Measurements from ENCODE around the gene ATP7B. TPM values are rescaled to one million over a fixed set of nuclear protein-coding genes. Genes with fewer than 3 reads are reported as not detected.

Gene ATP7B
- total and polyA plus RNA-seq, 2 experiments from 2014 or later = 2.2 to 12.8 TPM

DNA sequence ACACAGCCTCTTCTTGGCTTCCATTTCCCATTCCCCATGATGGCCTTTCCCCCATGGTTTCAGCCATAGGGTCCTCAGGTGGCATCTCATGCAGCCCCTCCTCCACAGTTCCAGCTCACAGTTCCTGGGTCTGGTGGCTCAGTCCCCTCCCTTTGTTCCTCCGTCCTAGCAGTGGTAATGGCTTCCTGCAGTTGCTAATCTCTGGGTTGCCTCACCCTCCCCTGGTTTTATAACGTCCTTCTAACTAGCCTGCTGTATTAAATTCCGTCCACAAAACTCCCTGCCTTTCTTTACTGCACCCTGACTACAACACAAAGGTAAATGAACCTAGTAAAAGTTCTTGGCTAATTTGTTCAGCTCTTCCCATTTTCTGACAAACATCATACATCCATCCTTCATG, 118.6 kb downstream of the ATP7B start (continued):
- TF ChIP-seq, protein P1, sequence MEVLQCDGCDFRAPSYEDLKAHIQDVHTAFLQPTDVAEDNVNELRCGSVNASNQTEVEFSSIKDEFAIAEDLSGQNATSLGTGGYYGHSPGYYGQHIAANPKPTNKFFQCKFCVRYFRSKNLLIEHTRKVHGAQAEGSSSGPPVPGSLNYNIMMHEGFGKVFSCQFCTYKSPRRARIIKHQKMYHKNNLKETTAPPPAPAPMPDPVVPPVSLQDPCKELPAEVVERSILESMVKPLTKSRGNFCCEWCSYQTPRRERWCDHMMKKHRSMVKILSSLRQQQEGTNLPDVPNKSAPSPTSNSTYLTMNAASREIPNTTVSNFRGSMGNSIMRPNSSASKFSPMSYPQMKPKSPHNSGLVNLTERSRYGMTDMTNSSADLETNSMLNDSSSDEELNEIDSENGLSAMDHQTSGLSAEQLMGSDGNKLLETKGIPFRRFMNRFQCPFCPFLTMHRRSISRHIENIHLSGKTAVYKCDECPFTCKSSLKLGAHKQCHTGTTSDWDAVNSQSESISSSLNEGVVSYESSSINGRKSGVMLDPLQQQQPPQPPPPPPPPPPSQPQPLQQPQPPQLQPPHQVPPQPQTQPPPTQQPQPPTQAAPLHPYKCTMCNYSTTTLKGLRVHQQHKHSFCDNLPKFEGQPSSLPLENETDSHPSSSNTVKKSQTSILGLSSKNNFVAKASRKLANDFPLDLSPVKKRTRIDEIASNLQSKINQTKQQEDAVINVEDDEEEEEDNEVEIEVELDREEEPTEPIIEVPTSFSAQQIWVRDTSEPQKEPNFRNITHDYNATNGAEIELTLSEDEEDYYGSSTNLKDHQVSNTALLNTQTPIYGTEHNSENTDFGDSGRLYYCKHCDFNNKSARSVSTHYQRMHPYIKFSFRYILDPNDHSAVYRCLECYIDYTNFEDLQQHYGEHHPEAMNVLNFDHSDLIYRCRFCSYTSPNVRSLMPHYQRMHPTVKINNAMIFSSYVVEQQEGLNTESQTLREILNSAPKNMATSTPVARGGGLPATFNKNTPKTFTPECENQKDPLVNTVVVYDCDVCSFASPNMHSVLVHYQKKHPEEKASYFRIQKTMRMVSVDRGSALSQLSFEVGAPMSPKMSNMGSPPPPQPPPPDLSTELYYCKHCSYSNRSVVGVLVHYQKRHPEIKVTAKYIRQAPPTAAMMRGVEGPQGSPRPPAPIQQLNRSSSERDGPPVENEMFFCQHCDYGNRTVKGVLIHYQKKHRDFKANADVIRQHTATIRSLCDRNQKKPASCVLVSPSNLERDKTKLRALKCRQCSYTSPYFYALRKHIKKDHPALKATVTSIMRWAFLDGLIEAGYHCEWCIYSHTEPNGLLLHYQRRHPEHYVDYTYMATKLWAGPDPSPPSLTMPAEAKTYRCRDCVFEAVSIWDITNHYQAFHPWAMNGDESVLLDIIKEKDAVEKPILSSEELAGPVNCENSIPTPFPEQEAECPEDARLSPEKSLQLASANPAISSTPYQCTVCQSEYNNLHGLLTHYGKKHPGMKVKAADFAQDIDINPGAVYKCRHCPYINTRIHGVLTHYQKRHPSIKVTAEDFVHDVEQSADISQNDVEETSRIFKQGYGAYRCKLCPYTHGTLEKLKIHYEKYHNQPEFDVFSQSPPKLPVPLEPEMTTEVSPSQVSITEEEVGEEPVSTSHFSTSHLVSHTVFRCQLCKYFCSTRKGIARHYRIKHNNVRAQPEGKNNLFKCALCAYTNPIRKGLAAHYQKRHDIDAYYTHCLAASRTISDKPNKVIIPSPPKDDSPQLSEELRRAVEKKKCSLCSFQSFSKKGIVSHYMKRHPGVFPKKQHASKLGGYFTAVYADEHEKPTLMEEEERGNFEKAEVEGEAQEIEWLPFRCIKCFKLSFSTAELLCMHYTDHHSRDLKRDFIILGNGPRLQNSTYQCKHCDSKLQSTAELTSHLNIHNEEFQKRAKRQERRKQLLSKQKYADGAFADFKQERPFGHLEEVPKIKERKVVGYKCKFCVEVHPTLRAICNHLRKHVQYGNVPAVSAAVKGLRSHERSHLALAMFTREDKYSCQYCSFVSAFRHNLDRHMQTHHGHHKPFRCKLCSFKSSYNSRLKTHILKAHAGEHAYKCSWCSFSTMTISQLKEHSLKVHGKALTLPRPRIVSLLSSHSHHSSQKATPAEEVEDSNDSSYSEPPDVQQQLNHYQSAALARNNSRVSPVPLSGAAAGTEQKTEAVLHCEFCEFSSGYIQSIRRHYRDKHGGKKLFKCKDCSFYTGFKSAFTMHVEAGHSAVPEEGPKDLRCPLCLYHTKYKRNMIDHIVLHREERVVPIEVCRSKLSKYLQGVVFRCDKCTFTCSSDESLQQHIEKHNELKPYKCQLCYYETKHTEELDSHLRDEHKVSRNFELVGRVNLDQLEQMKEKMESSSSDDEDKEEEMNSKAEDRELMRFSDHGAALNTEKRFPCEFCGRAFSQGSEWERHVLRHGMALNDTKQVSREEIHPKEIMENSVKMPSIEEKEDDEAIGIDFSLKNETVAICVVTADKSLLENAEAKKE (CRISPR knock-in tag; IDR thresholded peaks at IDR 0.05) = no peak
- TF ChIP-seq CREB1 (CRISPR knock-in tag; IDR thresholded peaks at IDR 0.05; ENCODE audit: low read depth) (no peak), ZNF114 (CRISPR knock-in tag; IDR thresholded peaks at IDR 0.05) (no peak), JUNB (IDR thresholded peaks at IDR 0.05; ENCODE audit: unreplicated experiment) (no peak), ZNF331 (CRISPR knock-in tag; IDR thresholded peaks at IDR 0.05; ENCODE audit: low read depth) (no peak)
- TF ChIP-seq, protein P2, sequence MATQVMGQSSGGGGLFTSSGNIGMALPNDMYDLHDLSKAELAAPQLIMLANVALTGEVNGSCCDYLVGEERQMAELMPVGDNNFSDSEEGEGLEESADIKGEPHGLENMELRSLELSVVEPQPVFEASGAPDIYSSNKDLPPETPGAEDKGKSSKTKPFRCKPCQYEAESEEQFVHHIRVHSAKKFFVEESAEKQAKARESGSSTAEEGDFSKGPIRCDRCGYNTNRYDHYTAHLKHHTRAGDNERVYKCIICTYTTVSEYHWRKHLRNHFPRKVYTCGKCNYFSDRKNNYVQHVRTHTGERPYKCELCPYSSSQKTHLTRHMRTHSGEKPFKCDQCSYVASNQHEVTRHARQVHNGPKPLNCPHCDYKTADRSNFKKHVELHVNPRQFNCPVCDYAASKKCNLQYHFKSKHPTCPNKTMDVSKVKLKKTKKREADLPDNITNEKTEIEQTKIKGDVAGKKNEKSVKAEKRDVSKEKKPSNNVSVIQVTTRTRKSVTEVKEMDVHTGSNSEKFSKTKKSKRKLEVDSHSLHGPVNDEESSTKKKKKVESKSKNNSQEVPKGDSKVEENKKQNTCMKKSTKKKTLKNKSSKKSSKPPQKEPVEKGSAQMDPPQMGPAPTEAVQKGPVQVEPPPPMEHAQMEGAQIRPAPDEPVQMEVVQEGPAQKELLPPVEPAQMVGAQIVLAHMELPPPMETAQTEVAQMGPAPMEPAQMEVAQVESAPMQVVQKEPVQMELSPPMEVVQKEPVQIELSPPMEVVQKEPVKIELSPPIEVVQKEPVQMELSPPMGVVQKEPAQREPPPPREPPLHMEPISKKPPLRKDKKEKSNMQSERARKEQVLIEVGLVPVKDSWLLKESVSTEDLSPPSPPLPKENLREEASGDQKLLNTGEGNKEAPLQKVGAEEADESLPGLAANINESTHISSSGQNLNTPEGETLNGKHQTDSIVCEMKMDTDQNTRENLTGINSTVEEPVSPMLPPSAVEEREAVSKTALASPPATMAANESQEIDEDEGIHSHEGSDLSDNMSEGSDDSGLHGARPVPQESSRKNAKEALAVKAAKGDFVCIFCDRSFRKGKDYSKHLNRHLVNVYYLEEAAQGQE (IDR thresholded peaks at IDR 0.05; ENCODE audit: unreplicated experiment) = no peak

DNA sequence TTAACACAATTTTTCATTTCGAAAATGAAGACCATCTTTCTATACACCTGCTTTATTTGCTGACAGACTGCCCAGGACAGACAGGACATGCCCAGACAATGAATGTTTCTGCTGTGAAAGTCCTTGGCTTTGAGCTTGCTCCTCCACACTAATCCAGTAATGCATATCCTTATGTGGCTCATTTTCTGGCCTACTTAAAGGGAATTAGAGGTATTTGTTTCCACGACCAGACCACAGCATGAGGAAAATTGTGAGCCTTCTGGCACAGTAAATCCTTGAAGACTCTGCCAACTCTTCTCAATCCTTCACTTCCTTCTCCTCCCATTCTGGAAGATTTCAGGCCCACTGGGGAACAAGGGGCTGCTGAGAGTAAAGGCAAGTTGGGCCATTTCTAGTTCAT, 123.8 kb downstream of the ATP7B start:
- no peak for DNase-seq (ENCODE audit: low spot score)
- H4K20me1 ChIP-seq (replicated peaks; ENCODE audit: insufficient read depth) = no peaks in the 10 kb centered on the region
- no peak overlapping the region for H3K27ac ChIP-seq (ENCODE audit: low read depth)
- peaks cover 16% of the 10 kb centered on the region for H3K9me3 Mint-ChIP-seq
- peaks cover 6% of the 10 kb centered on the region; the same call in 1 of the 2 replicates for H3K9me2 ChIP-seq (ENCODE audit: insufficient read depth)
- H3K27ac Mint-ChIP-seq = no peak overlapping the region
- H3K36me3 Mint-ChIP-seq (ENCODE audit: low read depth) = peaks cover 7% of the 10 kb centered on the region
- no peak overlapping the region for H3K4me2 ChIP-seq
- no peak overlapping the region for H3K4me3 ChIP-seq
- no peaks in the 10 kb centered on the region for H3K79me2 ChIP-seq (replicated peaks; ENCODE audit: insufficient read depth)
- H3K36me3 ChIP-seq (ENCODE audit: insufficient read depth) = no peaks in the 10 kb centered on the region
- H2AFZ ChIP-seq = no peak overlapping the region
- no peak overlapping the region for H3K4me3 Mint-ChIP-seq
- H3K27me3 Mint-ChIP-seq (ENCODE audit: insufficient read depth, low read depth, poor library complexity) = peaks cover 3% of the 10 kb centered on the region
- H3K27me3 ChIP-seq (ENCODE audit: insufficient read depth) = no peaks in the 10 kb centered on the region
- ATAC-seq = no peak
- H3F3A ChIP-seq (replicated peaks; ENCODE audit: low read depth) = no peaks in the 10 kb centered on the region
- 0 out of 2 replicates have a peak, but pooled peaks cover 5% of the 10 kb centered on the region for H3K4me1 ChIP-seq (ENCODE audit: insufficient read depth)
- peaks cover 4% of the 10 kb centered on the region; the same call in 2 of the 3 replicates for H3K4me1 Mint-ChIP-seq
- no peak for TF ChIP-seq NANOG (IDR thresholded peaks at IDR 0.05; ENCODE audit: borderline replicate concordance)
- TF ChIP-seq, protein P2 (IDR thresholded peaks at IDR 0.05; ENCODE audit: unreplicated experiment) = no peak
- TF ChIP-seq STAT1 (IDR thresholded peaks at IDR 0.05; ENCODE audit: unreplicated experiment) = no peak
- TF ChIP-seq POLR2AphosphoS5 (IDR thresholded peaks at IDR 0.05; ENCODE audit: low read depth) = no peak
- no peak for TF ChIP-seq JUNB (IDR thresholded peaks at IDR 0.05; ENCODE audit: unreplicated experiment)
